HG03571 (cell line): ENCODE measurements around the gene RFX3.

Experiments
- ATAC-seq: cut with Tn5 transposase; IDR thresholded peaks from one replicate; pipeline ENCODE4 v1.9.1; 2021; ENCODE audit not compliant: unreplicated experiment

Gene RFX3

GRCh38 chr9:3525836-3526164 lies at the start of gene RFX3:
Gene RFX3, minus strand, starts transcription at chr9:3526001. Its CDS starts 130,413 bp downstream, at chr9:3395588.
- peak; percentile 47 for ATAC-seq

- ATAC-seq: no peak
Measured at GRCh38 chr9:3571500-3571899, 45.7 kb upstream of the RFX3 start.

GRCh38 chr9:3569529-3569928 lies 43.7 kb upstream of the RFX3 start:
- ATAC-seq: no peak

GRCh38 chr9:3567988-3568387 lies 42.2 kb upstream of the RFX3 start:
- no peak for ATAC-seq

GRCh38 chr9:3553076-3553765 lies 27.4 kb upstream of the RFX3 start:
- ATAC-seq: no peak

GRCh38 chr9:3549225-3549624 lies 23.4 kb upstream of the RFX3 start:
- no peak for ATAC-seq

GRCh38 chr9:3548648-3549047 lies 22.8 kb upstream of the RFX3 start:
- no peak for ATAC-seq

- ATAC-seq: no peak
Measured at GRCh38 chr9:3541206-3541605, 15.4 kb upstream of the RFX3 start.

- ATAC-seq: no peak
Measured at GRCh38 chr9:3534614-3535404, 9.0 kb upstream of the RFX3 start.

- no peak for ATAC-seq
Measured at GRCh38 chr9:3532158-3532557, 6.4 kb upstream of the RFX3 start.

GRCh38 chr9:3528451-3528850 lies 2.6 kb upstream of the RFX3 start:
- ATAC-seq: no peak

- no peak for ATAC-seq
Measured at GRCh38 chr9:3526997-3527940, 1.5 kb upstream of the RFX3 start.

- ATAC-seq: peak; percentile 61
Measured at GRCh38 chr9:3526165-3526996, 580 bp upstream of the RFX3 start.

GRCh38 chr9:3525096-3525835 lies 535 bp downstream of the RFX3 start:
- ATAC-seq: no peak

- no peak for ATAC-seq
Measured at GRCh38 chr9:3521966-3522365, 3.8 kb downstream of the RFX3 start.

- no peak for ATAC-seq
Measured at GRCh38 chr9:3520564-3520963, 5.2 kb downstream of the RFX3 start.

GRCh38 chr9:3517377-3518048 lies 8.3 kb downstream of the RFX3 start:
- ATAC-seq: no peak

- ATAC-seq: no peak
Measured at GRCh38 chr9:3516667-3517330, 9.0 kb downstream of the RFX3 start.

GRCh38 chr9:3515405-3515804 lies 10.4 kb downstream of the RFX3 start:
- ATAC-seq: no peak
